Hepatocyte (in vitro differentiated cells): ENCODE results near the gene INTS15.

Source experiments
- CTCF ChIP-seq: fragments of 200-600 bp; sonication (generic); IDR thresholded peaks from 2 replicates; pipeline ENCODE4 v1.5.1; 2016; ENCODE audit warnings: antibody characterized with exemption, mild to moderate bottlenecking; ENCODE audit not compliant: poor library complexity
- EZH2 ChIP-seq: fragments of 200-600 bp; sonication (generic); IDR thresholded peaks from 2 replicates; pipeline ENCODE4 v1.6.1; 2016; ENCODE audit warnings: antibody characterized with exemption, mild to moderate bottlenecking, borderline replicate concordance

DNA sequence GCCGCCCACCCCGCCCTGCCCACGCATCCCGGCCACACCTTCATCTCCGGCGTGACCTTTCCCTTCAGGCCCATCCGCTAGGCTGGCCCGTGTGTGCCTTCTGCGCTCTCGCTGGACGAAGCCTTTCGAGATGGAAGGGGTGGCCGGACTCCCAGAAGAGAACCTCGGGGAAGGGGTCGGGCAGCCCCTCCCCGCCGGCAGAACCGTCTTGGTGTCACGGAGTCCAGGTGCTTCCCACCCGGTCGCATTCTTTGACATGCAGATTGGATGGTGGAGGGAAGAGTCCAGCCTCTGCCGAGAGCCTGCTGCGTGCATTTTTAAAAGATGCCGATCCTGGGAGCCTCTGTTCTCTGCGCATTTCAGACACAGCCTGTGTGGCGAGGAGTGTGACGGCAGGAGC, 18.3 kb downstream of the INTS15 start:
- TF ChIP-seq CTCF (no peak), EZH2 (no peak)
